SK-N-MC (cell line): ENCODE results near the gene RHOT1.
"Not testable (repeated sequence)": the region's sequence is repeated elsewhere in the genome, so short reads cannot be mapped to it uniquely, and the experiment has no call there.

ENCODE experiments used
- DNase-seq: peaks from one replicate; pipeline ENCODE4 v3.0.0-alpha.2; 2011; ENCODE audit warnings: low read depth, low spot score
- H3K27ac ChIP-seq: fragments of 200-600 bp; sonication (generic); 2 replicates; pipeline ENCODE4 v1.5.1; 2016; ENCODE audit warnings: mixed run types
- H3K36me3 ChIP-seq: fragments of 200-600 bp; sonication (generic); 2 replicates; pipeline ENCODE4 v1.6.1; 2017; ENCODE audit warnings: antibody characterized with exemption, low read length, mixed read lengths; ENCODE audit not compliant: insufficient read depth
- H3K4me3 ChIP-seq: fragments of 200-600 bp; sonication (generic); 2 replicates; pipeline ENCODE4 v1.5.1; 2016
- H3K9ac ChIP-seq: fragments of 200-600 bp; sonication (generic); 2 replicates; pipeline ENCODE4 v1.8.0; 2017; ENCODE audit warnings: mixed run types, mixed read lengths; ENCODE audit not compliant: insufficient read length
- H3K9me3 ChIP-seq: fragments of 200-600 bp; sonication (generic); 2 replicates; pipeline ENCODE4 v1.6.1; 2017; ENCODE audit warnings: low read depth, mild to moderate bottlenecking, antibody characterized with exemption, low read length, moderate library complexity, mixed read lengths
- EZH2 ChIP-seq: fragments of 200-600 bp; sonication (generic); IDR thresholded peaks from one replicate; pipeline ENCODE4 v1.6.1; 2017; ENCODE audit warnings: antibody characterized with exemption
- FOXP2 ChIP-seq: optimal IDR thresholded peaks from 2 replicates; pipeline ENCODE3; 2011; ENCODE audit warnings: mild to moderate bottlenecking, moderate library complexity; ENCODE audit not compliant: insufficient read depth; ENCODE audit errors: extremely low read length, control extremely low read depth
- POLR2AphosphoS5 ChIP-seq: IDR thresholded peaks from 2 replicates; pipeline ENCODE4 v1.6.1; 2012; ENCODE audit warnings: mild to moderate bottlenecking, low read depth, low read length, borderline replicate concordance

RHOT1 gene

GRCh38 chr17:32161506-32162365 is 19.4 kb downstream of the RHOT1 start:
- Histone ChIP-seq H3K9me3 (no peaks in the 10 kb centered on the region), H3K36me3 (peaks cover 17% of the 10 kb centered on the region; the same call in 1 of the 2 replicates), H3K9ac (no peak overlapping the region), H3K27ac (no peak overlapping the region), H3K4me3 (no peak overlapping the region)
- no peak for DNase-seq
- TF ChIP-seq POLR2AphosphoS5 (no peak), EZH2 (no peak), FOXP2 (no peak)

- Histone ChIP-seq H3K4me3 (no peak overlapping the region), H3K9me3 (no peaks in the 10 kb centered on the region), H3K9ac (no peak overlapping the region), H3K36me3 (peaks cover 32% of the 10 kb centered on the region), H3K27ac (no peak overlapping the region)
- TF ChIP-seq POLR2AphosphoS5 (no peak), FOXP2 (no peak), EZH2 (no peak)
- no peak for DNase-seq
Measured at GRCh38 chr17:32174889-32175288, 32.6 kb downstream of the RHOT1 start.

- H3K9me3 ChIP-seq, H3K4me3 ChIP-seq, DNase-seq, H3K27ac ChIP-seq, H3K9ac ChIP-seq: not testable (repeated sequence)
- H3K36me3 ChIP-seq: peaks cover 35% of the 10 kb centered on the region
Measured at GRCh38 chr17:32178679-32179078, 36.4 kb downstream of the RHOT1 start.

GRCh38 chr17:32179103-32179502 is 36.8 kb downstream of the RHOT1 start:
- H3K36me3 ChIP-seq: peaks cover 35% of the 10 kb centered on the region
- H3K9me3 ChIP-seq, H3K27ac ChIP-seq, H3K9ac ChIP-seq, H3K4me3 ChIP-seq, DNase-seq: not testable (repeated sequence)

- H3K9ac ChIP-seq, H3K4me3 ChIP-seq, DNase-seq, H3K9me3 ChIP-seq, H3K27ac ChIP-seq: not testable (repeated sequence)
- peaks cover 32% of the 10 kb centered on the region for H3K36me3 ChIP-seq
Measured at GRCh38 chr17:32179526-32179925, 37.2 kb downstream of the RHOT1 start.

- DNase-seq, H3K27ac ChIP-seq, H3K9me3 ChIP-seq, H3K4me3 ChIP-seq, H3K9ac ChIP-seq: not testable (repeated sequence)
- H3K36me3 ChIP-seq: peaks cover 31% of the 10 kb centered on the region
Measured at GRCh38 chr17:32180262-32180661, 38.0 kb downstream of the RHOT1 start.

GRCh38 chr17:32185875-32186274 is 43.6 kb downstream of the RHOT1 start:
- Histone ChIP-seq H3K9me3 (no peaks in the 10 kb centered on the region), H3K9ac (no peak overlapping the region), H3K4me3 (no peak overlapping the region), H3K36me3 (peaks cover 15% of the 10 kb centered on the region; the same call in 1 of the 2 replicates), H3K27ac (no peak overlapping the region)
- no peak for DNase-seq
- TF ChIP-seq POLR2AphosphoS5: no peak
- TF ChIP-seq FOXP2: no peak
- no peak for TF ChIP-seq EZH2

- Histone ChIP-seq H3K36me3 (peaks cover 12% of the 10 kb centered on the region; the same call in 1 of the 2 replicates), H3K9me3 (no peaks in the 10 kb centered on the region), H3K9ac (no peak overlapping the region), H3K27ac (no peak overlapping the region), H3K4me3 (no peak overlapping the region)
- no peak for DNase-seq
- TF ChIP-seq FOXP2 (no peak), EZH2 (no peak), POLR2AphosphoS5 (no peak)
Measured at GRCh38 chr17:32187271-32187670, 45.0 kb downstream of the RHOT1 start.

- no peak overlapping the region for H3K9ac ChIP-seq
- no peaks in the 10 kb centered on the region for H3K9me3 ChIP-seq
- H3K4me3 ChIP-seq: no peak overlapping the region
- TF ChIP-seq EZH2: no peak
- TF ChIP-seq FOXP2: no peak
- no peak for TF ChIP-seq POLR2AphosphoS5
- no peak for DNase-seq
- no peak overlapping the region for H3K27ac ChIP-seq
- H3K36me3 ChIP-seq: peaks cover 28% of the 10 kb centered on the region
Measured at GRCh38 chr17:32189343-32189742, 47.0 kb downstream of the RHOT1 start.
